GM21528 (cell line): ENCODE data around the gene PKHD1.
"Not testable (repeated sequence)": the region's sequence is repeated elsewhere in the genome, so short reads cannot be mapped to it uniquely, and the experiment has no call there.

ENCODE experiments used
- ATAC-seq: cut with Tn5 transposase; IDR thresholded peaks from one replicate; pipeline ENCODE4 v1.9.1; 2021; ENCODE audit warnings: mild to moderate bottlenecking, moderate library complexity; ENCODE audit not compliant: unreplicated experiment, low FRiP score

Gene PKHD1

DNA sequence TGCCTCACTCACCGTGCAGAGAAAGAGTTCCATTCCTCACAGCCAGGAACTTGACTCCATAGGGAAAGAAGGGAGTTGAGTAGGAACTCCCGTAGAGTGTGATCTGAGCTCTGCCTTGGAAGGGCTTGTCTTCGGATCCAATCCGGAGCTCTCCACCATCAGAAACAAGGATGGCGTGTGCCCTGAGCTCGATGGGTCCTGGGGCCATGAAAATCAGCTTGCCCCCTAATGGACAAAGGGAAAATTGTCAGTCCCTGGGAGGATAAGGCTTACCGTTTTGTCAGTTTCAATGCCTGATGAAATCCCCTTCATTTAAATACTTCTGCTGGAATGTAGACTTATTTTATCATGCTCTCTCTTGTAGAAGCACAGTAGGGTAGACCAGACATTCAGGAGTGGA is 153.3 kb downstream of the PKHD1 start:
- peak; percentile 62 for ATAC-seq

DNA sequence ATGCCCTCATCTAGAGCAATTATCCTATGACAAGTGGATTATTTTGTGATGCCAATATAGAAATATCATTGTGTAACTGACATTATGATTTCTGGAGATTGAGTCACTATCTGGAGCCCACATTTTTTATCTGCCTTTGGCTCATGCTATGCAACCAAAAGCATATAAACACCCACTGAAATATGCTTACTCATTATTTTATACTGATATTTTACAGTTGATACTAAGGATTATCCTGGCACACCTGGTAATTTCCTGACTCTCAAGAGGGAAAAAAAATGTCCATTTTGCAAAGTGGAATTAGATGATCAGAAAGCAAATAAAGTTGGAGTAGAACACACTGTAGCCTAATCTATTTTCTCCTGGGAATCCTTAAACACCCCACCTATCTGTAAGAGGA is 154.5 kb downstream of the PKHD1 start:
- ATAC-seq, result no peak

DNA sequence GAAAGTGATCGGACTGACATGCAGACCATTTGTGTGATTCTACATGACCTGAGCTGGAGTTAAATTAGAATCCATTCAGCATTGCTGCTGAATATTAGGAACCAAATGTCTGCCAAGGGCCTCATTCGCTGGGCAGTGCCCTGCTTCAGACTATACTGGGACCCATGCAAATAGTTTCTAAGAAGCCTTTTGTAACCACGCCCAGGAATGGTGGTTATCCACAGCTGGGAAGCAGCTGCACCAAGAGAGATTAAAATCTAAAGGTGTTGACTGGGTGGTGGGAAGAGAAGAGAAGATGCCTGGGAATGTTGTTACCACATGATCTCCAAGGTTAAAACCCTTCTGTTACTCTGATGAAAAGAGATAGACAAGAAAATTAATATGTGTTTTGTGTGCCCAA is 156.8 kb downstream of the PKHD1 start:
- no peak for ATAC-seq

DNA sequence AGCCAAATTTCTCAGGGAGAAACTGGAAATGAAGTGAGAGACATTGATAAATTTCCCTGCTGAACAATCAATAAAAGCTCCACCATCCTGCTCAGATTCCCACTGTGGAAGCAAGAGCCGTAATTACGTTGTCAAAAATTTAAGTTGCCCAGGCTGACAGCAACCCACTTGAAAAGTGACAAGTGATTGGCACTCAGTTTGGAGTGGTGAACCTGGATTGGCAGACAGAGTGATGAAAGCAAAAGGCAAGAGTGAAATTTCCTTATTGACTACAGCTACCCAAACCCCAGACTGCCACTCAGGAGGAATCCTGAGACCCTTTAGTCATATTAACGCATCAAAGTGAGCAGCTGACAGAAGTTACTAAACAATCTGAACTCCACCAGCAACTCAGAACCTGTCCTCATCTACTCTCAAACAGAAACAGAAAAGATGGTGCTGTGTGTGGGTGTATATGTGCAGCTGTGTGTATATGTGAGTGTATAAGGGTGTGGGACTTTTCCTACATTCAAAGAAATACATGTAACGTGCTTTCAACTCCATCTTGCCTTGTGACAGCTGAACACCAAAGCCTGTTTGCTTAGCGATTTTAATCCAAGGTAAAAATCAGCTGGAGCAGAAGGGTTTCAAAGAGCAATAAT is 157.4 kb downstream of the PKHD1 start:
- ATAC-seq, result no peak

DNA sequence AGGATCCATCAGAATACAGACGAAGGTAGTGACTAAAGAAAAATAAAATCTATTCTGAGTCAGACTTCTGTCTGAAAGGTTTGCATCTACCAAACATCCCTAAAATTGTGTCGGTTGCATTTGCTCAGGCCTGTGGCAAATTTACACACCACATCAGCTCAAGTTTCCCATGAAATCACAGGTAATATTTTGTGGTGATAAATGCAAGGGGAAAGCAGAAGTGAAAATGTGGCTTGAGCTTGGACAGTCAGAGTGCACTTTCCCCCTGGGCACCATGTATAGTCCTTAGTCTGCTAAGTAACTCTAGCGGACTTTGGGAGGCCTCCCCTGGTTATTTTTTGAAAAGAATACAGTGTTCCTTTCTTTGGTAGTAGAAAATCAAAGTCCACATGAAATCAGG is 159.1 kb downstream of the PKHD1 start:
- ATAC-seq, result no peak

DNA sequence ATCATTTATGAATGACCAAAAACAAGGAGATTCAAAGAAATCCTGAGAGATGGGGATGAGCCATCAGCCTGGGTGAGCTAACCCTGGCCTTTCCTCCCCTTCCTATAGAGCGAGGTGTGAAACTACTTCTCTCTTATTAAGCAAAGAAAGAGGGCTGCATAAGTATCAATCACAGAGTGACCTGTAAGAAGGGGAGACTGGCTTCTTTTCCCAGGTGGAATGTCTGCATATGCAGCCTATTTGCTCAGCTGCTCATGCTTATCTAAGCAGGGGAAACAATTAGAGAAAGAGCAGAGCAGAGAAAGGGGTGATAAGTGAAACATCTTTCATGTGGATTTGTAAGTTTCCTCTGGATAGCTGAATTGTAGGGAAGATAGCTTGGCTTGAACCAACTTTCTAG is 160.0 kb downstream of the PKHD1 start:
- ATAC-seq, result no peak

DNA sequence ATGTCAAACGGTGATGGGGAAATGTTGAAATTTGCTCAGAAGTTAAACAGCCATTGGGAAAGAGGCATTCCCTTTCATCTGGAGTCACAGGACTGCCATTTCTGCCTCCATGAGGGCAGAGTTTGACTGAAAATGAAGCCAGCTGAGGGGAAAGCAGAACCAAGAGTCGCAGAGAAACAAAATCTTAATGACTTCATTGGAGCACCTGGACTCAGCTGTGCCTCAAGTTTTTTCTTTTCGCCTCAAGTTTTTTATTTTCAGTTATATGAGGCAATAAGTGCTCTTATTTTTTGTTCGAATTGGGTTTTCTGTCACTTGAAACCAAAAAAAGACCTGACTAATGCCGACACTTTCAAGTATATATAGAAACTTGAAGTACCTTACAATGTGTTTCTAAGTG is 161.3 kb downstream of the PKHD1 start:
- ATAC-seq, result no peak

DNA sequence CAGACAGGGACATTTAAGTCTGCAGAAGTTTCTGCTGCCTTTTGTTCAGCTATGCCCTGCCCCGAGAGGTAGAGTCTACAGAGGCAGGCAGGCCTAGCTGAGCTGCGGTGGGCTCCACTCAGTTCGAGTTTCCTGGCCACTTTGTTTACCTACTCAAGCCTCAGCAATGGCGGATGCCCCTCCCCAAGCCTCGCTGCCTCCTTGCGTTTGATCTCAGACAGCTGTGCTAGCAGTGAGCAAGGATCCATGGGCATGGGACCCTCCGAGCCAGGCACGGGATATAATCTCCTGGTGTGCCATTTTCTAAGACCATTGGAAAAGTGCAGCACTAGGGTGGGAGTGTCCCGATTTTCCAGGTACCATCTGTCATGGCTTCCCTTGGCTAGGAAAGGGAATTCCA is 164.9 kb downstream of the PKHD1 start:
- ATAC-seq, result not testable (repeated sequence)

DNA sequence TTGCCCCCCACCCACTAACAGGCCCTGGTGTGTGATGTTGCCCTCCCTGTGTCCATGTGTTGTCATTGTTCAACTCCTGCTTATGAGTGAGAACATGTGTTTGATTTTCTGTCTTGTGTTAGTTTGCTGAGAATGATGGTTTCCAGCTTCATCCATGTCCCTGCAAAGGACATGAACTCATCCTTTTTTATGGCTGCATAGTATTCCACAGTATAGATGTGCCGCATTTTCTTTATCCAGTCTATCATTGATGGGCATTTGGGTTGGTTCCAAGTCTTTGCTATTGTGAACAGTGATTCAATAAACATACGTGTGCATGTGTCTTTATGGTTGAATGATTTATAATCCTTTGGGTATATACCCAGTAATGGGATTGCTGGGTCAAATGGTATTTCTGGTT is 169.1 kb downstream of the PKHD1 start:
- ATAC-seq, result not testable (repeated sequence)

DNA sequence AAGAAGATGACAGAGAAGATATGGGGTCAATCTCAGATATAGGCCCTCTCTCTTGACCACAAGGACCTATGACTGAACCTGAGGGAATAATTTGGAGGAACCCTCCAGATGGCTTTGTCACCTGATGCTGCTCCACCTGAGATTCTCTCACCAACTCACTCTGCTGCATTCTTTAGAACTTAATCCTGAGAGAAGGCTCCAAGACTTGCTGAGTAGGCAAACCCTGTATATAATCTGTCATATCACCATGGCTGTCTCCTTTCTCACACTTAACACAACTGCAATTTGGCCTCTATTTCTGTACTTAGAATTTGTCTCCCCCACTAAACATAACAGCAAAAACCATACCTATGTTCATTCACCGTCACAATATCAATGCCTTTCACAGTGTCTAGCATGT is 172.3 kb downstream of the PKHD1 start:
- ATAC-seq, result no peak

DNA sequence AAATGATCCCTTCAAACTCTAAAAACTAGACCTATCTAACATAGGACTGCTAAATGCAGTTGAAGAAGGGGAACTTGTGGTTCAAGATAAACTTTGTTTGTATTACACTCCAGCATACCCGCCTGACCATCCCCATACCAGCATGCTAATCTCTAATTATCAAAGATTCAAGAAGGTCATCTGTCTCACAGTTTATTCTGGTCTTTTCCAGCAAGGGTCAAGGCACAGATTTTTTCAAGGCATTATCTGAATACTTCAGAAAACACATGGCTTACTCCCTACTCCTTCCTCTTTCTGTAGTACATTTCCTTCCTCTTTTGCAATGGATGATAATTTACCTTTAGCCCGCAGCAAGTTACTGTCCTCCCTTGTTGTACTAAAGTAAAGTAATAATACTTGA is 174.1 kb downstream of the PKHD1 start:
- ATAC-seq, result no peak

DNA sequence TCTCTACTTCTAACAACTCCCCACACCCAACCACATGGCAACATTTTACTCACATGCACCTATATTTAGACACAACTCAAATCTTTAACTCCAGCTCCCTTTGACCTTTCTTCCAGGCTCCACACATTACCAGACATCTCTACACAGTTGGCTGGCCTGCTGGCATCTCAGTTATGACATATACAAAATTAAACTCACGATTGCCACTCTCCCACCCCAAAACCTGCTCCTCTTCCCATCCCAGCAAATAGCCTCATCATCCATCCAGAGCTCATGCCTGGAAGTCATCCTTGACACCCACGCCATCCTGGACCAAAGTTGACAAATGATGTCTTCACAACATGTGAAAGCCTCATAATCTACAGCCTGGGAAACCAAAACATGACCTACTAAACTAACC is 176.6 kb downstream of the PKHD1 start:
- no peak for ATAC-seq

DNA sequence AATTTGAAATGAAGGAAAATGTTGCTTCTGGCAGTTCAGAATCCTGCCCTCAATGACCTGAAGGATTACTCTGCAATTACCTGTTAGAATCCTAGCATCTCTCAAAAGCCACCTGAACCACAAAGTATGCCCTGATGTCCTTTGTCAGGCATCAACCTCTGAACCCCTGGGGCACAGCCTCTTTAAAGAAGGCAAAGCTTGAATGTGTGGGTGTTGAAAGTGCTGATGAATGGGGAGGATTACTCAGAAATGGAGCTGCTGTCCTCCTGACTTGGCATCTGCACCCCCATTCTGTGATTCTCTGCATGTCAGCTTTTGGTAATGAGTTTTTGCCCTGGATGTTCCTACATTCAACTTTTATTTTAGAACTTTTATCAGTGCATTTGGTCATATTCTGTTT is 179.2 kb downstream of the PKHD1 start:
- ATAC-seq, result no peak

DNA sequence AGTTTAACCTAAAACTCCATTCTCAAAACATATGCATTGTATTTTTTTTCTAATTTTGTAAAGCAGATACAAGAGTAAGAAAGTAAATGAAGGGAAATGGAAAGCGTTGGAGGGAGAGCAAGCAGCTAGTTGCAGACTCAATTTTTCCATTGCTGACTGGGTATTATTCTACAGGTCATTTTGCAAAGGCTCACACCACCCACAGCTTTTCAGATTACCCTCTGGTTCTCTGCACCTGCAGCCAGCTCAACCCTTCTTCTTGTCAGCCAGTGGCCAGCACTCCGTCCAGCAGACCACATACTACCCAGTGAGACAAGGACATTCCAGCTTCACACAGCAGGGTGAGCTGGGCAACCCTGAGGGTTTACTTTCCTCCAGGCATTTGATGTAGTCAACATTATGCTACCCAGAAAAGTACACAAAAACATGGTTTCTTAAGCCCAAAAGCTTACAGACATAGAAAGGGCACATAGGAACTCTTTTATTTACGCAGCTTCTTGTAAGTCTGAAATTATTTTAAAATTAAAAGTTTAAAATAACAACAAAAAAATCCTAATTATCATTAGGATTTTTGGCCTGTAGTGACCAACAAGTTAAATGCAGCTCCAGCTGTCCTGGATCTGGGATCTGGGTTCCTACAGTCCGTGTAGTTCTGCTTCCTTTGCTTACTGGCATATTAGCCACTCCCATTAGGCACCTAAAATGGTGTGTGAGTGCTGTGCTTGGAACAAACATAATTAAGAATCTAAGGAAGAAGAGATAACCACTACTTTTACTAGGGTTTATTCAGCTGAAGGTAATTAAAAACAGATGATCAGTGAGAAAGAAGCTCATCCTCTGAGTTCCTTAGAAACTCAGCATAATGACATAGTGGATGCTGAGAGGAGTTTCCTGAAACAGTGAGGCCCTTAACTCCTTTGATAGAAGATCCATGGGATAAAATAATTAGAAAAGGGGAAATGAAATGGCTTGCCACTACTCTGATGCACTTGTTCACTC is 185.3 kb downstream of the PKHD1 start:
- no peak for ATAC-seq

DNA sequence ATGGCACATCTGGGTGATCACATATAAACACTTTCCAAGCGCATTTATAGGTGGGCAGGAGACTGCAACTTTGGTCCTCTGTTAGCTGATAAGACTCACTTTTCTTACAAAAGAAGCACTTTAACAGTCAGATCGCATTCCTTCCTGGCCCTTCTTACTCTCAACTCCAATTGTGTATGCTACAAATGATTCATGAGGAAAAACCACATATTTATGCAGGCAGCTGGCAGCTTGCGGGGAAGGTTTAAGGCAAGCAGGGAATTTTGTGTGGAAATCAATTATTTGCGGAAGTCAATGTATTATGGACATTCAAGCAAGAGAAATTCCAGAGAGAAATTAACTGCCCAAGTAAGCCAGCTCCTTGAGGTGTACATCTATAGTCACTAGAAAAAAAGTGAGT is 194.0 kb downstream of the PKHD1 start:
- no peak for ATAC-seq

DNA sequence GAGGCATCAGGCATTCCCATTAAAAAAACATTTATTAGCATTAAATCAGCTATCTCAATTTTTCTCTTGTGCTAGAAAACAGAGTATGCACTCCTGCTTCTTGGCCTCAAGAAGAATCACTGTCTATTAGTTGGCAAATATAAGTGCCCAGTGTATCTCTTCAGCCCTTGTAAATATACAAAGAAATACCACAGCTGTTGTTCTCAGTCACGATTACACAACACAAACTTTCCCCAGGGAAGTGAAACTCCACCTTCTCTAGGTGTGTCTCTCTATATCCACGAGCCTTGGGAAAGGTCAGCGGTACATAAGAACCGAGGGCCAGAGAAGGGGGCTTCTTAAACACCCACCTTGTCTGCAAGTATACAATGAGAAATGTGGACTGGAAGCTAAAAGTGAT is 194.7 kb downstream of the PKHD1 start:
- no peak for ATAC-seq

DNA sequence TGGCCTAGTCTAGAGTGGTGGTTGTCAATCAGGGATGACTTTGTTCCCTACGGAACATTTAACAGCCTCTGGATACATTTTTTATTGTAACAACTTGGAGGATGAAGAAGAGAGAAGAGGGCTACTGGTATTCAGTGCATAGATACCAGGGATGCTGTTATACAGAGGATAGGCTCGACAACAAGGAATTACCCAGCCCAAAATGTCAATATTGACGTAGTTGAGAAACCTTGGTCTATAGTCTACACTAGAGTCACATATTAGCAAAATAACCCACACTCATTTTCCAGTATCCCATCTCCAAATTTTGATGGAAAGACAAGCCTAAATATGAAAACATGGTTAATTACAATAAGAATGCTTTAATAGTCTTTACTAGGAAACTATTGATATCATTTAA is 195.1 kb downstream of the PKHD1 start:
- no peak for ATAC-seq

DNA sequence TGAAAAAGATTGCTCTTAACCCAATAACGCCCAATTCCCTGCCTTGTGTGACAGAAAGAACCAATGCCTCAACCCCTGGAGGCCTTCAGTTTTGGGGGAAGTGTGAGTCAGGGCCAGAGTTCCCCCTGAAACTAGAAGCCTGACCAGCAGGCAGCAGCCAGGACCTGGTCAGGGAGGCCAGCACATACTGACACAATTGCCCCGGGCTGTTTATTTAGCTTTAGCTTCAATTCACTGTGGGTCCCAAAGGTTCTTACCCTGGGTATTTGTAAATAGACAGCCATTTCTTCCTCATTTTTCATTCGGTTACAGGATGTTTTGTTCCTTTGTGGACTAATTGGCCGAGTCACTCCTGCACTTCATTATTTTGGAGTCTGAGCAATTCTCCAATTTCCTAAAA is 195.6 kb downstream of the PKHD1 start:
- ATAC-seq, result no peak

DNA sequence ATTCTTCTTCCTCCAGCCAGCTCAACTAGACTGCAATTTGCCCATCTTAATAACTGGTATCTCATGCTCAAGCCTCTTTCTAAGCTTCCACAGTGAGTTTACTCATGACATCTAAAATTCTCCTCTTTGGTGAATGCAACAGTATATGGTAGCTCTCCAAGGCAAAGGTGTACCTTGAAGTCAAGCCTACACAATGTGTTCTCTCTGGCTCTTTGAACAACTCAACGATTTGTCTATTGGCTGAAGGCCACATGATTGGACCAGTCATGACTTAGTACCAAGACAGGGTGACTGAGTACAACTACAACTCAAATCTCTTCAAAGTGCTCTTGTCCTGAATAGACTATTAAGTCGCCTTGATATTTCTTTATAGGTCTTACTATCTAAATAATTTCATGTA is 199.6 kb downstream of the PKHD1 start:
- no peak for ATAC-seq

DNA sequence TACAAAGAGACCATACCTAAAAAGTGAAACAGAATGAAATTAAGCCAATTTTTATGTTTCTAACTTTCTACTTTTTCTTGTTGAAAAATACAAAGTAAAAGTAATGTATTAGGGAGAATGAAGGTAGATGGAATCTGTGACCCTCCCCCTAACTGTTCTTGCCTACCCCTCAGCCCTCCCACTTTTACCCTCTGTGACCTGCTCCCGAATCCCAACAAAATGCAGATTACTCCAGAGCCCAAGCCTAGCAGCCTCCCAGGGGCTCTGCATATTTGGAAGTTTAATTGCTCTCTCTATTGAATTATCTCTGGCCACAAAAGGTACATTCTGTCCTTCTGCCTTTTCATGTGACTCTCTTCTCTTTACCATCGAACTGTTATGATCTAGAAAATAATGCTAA is 201.5 kb downstream of the PKHD1 start:
- ATAC-seq, result no peak

DNA sequence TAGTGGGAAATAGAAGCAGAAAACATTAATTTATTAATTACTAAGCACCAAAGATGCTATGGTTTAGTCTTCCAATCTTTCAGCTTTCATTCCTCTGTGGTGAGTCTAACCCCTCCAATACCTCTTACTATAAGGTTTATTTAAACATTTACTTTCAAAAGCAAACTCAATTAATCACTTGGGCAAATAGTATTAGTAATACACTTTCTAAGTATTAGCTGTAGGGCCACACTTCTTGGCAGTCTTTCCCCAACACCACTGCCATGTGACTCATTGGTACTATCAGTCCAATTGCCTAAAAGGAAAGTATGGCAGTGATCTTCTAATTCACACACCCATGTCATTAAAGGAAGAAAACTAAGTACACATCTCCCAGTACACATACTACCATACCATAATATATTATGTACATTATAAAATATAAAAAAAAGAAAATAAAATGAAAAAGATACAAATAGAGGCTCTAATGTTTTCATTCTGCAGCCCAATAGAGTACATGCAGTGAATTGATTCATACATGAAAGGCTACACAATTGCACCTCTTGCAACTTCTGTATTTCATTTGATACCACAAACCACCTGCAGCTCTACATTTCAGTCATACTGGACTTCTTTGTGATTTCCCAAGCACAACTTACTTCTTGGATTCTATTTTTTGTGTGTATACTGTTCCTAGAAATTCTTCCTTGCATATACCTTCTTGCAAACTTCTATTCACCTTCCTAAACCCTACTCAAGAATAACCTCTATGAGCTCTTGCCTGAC is 218.6 kb downstream of the PKHD1 start:
- ATAC-seq, result no peak
